Measurements from ENCODE around the gene PAM. TPM values are rescaled to one million over a fixed set of nuclear protein-coding genes. Genes with fewer than 3 reads are reported as not detected.

Gene PAM
- total RNA-seq, 6 experiments from 2014 or later: 10.9 to 22.7 (median 16.8) TPM

DNA sequence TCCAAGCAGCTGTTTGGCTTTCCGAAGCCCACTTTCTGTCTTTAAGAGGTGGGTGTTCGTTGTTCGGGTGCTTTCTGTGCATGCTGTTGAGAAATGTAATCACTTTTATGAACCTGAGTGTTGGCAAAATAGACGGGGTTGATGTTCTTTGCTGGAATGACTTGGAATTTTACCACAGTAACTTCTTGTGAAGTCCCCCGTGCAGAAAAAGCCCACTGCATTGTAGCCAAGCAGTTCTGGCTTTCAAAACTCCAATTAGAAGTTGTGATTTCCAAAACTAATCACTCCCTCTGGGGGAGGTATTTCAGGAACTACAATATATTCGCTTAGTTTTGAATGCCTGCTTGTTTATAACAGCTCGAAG is 111.1 kb downstream of the PAM start:
- peak; percentile 24 to 40 (median 32) for ATAC-seq
- 4% methylated on average over 7 of the region's 7 CpGs for WGBS (ENCODE audit: insufficient coverage, low coverage, low lambda C conversion rate, missing lambda C conversion rate)

GRCh38 chr5:102867992-102868662 is 113.0 kb downstream of the PAM start:
- 77% methylated on average over 3 of the region's 3 CpGs for WGBS (ENCODE audit: insufficient coverage, low coverage, low lambda C conversion rate, missing lambda C conversion rate)
- H3K36me3 ChIP-seq: no peaks in the 10 kb centered on the region
- no peak for ATAC-seq
- intact Hi-C loops (cut with DNase I): no loop called here
- no peak overlapping the region for H3K27ac ChIP-seq
- H3K27me3 ChIP-seq: no peaks in the 10 kb centered on the region
- H3K4me1 ChIP-seq: no peaks in the 10 kb centered on the region
- no peaks in the 10 kb centered on the region for H3K9me3 ChIP-seq
- no peak overlapping the region for H3K4me3 ChIP-seq
- no peak for DNase-seq
- TF ChIP-seq CTCF (IDR thresholded peaks at IDR 0.05): no peak
- TF ChIP-seq POLR2A (IDR thresholded peaks at IDR 0.05): no peak

More for the DNA sequence above, 111.1 kb downstream of the PAM start:
- no peaks in the 10 kb centered on the region for H3K27me3 ChIP-seq
- TF ChIP-seq POLR2A (IDR thresholded peaks at IDR 0.05): no peak
- TF ChIP-seq CTCF (IDR thresholded peaks at IDR 0.05): no peak
- H3K9me3 ChIP-seq: no peaks in the 10 kb centered on the region
- peak overlapping the region; percentile 23 to 59 (median 42) for H3K27ac ChIP-seq
- no peaks in the 10 kb centered on the region for H3K36me3 ChIP-seq
- no peaks in the 10 kb centered on the region for H3K4me1 ChIP-seq
- H3K4me3 ChIP-seq: peak overlapping the region; percentile 49 to 54 (median 52)
- intact Hi-C loops (cut with DNase I): no loop called here
- DNase-seq: no peak

GRCh38 chr5:102869230-102869629 is 114.1 kb downstream of the PAM start:
- Histone ChIP-seq H3K4me1 (no peaks in the 10 kb centered on the region), H3K27me3 (no peaks in the 10 kb centered on the region), H3K4me3 (no peak overlapping the region), H3K9me3 (no peaks in the 10 kb centered on the region), H3K36me3 (no peaks in the 10 kb centered on the region), H3K27ac (no peak overlapping the region)
- no peak for TF ChIP-seq CTCF (IDR thresholded peaks at IDR 0.05)
- no peak for TF ChIP-seq POLR2A (IDR thresholded peaks at IDR 0.05)
- ATAC-seq (no peak), DNase-seq (no peak)
- intact Hi-C loops (cut with DNase I): no loop called here
- 67% methylated on average over 1 of the region's 1 CpG for WGBS (ENCODE audit: insufficient coverage, low coverage, low lambda C conversion rate, missing lambda C conversion rate)

GRCh38 chr5:102873379-102873932 is 118.4 kb downstream of the PAM start:
- TF ChIP-seq CTCF (IDR thresholded peaks at IDR 0.05): no peak
- TF ChIP-seq POLR2A (IDR thresholded peaks at IDR 0.05): no peak
- Histone ChIP-seq H3K4me1 (no peaks in the 10 kb centered on the region), H3K36me3 (no peaks in the 10 kb centered on the region), H3K4me3 (no peak overlapping the region), H3K9me3 (no peaks in the 10 kb centered on the region), H3K27me3 (no peaks in the 10 kb centered on the region), H3K27ac (no peak overlapping the region)
- WGBS (ENCODE audit: insufficient coverage, low coverage, low lambda C conversion rate, missing lambda C conversion rate): 89% methylated on average over 10 of the region's 11 CpGs
- DNase-seq: no peak
- no peak for ATAC-seq
- intact Hi-C loops (cut with DNase I): no loop called here
